ENCODE measurements around the gene MIPOL1. TPM values are rescaled to one million over a fixed set of nuclear protein-coding genes. Genes with fewer than 3 reads are reported as not detected.
"Not testable (repeated sequence)": the region's sequence is repeated elsewhere in the genome, so short reads cannot be mapped to it uniquely, and the experiment has no call there.

MIPOL1 gene
- total RNA-seq, 4 donors from 2014 or later: 4.8 to 21.5 (median 11.8) TPM

DNA sequence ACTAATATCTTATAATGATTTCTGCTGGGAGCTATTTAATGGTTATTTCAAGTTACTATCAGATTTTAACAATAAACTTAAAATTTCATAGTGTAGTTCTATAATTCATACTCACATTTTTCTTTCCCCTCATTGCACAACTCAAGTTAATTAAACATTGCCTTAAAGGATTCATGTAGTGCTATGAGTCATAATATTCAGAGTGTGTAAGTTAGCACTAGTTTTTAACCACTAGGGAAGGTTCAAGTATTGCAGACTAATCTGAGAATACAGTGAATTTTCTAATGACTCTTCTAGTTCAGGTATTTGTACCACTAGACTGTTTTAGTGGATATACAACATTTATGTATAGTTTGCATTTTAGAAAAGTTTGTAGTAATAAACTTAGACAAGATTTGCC, 347.4 kb downstream of the MIPOL1 start:
- no peaks in the 10 kb centered on the region for H3K27me3 ChIP-seq
- TF ChIP-seq EP300 (IDR thresholded peaks at IDR 0.05; ENCODE audit: low read depth) (no peak), POLR2A (IDR thresholded peaks at IDR 0.05) (no peak), CTCF (IDR thresholded peaks at IDR 0.05) (no peak), POLR2AphosphoS5 (IDR thresholded peaks at IDR 0.05) (no peak)
- peaks cover 0 to 11% (median 6%) of the 10 kb centered on the region in 4 donors for H3K4me1 ChIP-seq
- intact Hi-C loops (cut with DNase I; ENCODE audit: low total_unique reads): no loop called here
- H3K4me3 ChIP-seq: no peak overlapping the region
- H3K9me3 ChIP-seq: no peaks in the 10 kb centered on the region
- in situ Hi-C loops (cut with MboI; ENCODE audit: low pct_ligation_motif_present in 1 of 4, low pct_unique_long_range_greater_than_20kb in 1 of 4, low sequenced_read_pairs in 3 of 4): no loop called here
- no peak overlapping the region for H3K27ac ChIP-seq
- no peak for DNase-seq
- H3K36me3 ChIP-seq: no peaks in the 10 kb centered on the region

- intact Hi-C loops (cut with DNase I; ENCODE audit: low total_unique reads): no loop called here
- no peak for DNase-seq
- peak overlapping the region in 3 of 4 donors; percentile 22 to 37 (median 24) for H3K27ac ChIP-seq
- no peaks in the 10 kb centered on the region for H3K9me3 ChIP-seq
- H3K36me3 ChIP-seq: no peaks in the 10 kb centered on the region
- H3K4me1 ChIP-seq: peaks cover 0 to 11% (median 6%) of the 10 kb centered on the region in 4 donors
- in situ Hi-C loops (cut with MboI; ENCODE audit: low pct_ligation_motif_present in 1 of 4, low pct_unique_long_range_greater_than_20kb in 1 of 4, low sequenced_read_pairs in 3 of 4): no loop called here
- H3K27me3 ChIP-seq: no peaks in the 10 kb centered on the region
- H3K4me3 ChIP-seq: no peak overlapping the region
- WGBS, 2 donors (ENCODE audit: low coverage in 1 of 2): 34 to 41% methylated on average over 6 of the region's 6 CpGs
- TF ChIP-seq POLR2A (IDR thresholded peaks at IDR 0.05) (no peak), CTCF (IDR thresholded peaks at IDR 0.05) (no peak), EP300 (IDR thresholded peaks at IDR 0.05; ENCODE audit: low read depth) (no peak), POLR2AphosphoS5 (IDR thresholded peaks at IDR 0.05) (no peak)
Measured at GRCh38 chr14:37546621-37547447, 349.1 kb downstream of the MIPOL1 start.

DNA sequence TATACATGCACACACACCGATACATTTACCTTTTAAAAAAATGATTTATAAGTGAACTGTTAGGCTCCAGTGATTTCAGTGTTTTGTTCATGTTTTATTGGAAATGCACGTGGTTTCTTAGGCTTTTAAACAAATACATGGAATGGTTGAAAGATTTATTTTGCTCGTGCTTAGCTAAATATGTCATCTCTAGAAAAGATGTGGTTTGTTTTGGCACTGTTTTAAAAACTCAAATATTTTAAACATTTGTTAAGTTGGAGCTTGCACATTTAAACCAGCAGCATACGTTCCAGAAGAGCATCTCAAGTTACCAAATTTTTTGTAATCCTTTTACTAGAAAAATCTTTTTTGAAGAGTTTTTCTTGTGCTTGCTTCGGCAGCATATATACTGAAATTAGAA, 352.8 kb downstream of the MIPOL1 start:
- no peaks in the 10 kb centered on the region for H3K27me3 ChIP-seq
- no peaks in the 10 kb centered on the region for H3K9me3 ChIP-seq
- no peaks in the 10 kb centered on the region for H3K36me3 ChIP-seq
- 46 to 59% methylated on average over 5 of the region's 5 CpGs for WGBS, 2 donors (ENCODE audit: low coverage in 1 of 2)
- DNase-seq: no peak
- in situ Hi-C loops (cut with MboI; ENCODE audit: low pct_ligation_motif_present in 1 of 4, low pct_unique_long_range_greater_than_20kb in 1 of 4, low sequenced_read_pairs in 3 of 4) (loop anchor here in 1 of 4 donors (25.0 kb wide), 1 partner anchor 288 kb away; no protein-coding TSS in a partner anchor), intact Hi-C loops (cut with DNase I; ENCODE audit: low total_unique reads) (no loop called here)
- no peak overlapping the region for H3K4me3 ChIP-seq
- no peak overlapping the region for H3K27ac ChIP-seq
- TF ChIP-seq POLR2AphosphoS5 (IDR thresholded peaks at IDR 0.05): no peak
- H3K4me1 ChIP-seq: peaks cover 0 to 11% (median 5%) of the 10 kb centered on the region in 4 donors

DNA sequence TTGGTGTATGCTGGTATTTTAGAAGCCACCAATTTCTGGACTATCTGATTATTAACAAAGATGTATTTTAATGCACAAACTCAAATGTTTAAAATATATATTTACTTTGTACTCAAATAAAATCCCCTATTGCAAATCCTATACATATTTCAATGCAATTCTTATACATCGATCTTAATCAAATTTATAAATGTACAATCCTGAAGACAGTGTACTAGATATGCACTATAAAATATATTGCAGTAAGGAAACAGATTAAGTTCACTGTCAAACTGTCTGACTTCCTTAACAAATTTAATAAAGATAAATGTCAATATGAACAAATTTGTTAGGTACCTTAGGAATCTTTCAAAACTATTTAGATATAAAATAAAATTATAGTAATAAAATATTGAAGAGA, 353.4 kb downstream of the MIPOL1 start:
- Histone ChIP-seq H3K9me3 (no peaks in the 10 kb centered on the region), H3K4me1 (peaks cover 0 to 11% (median 5%) of the 10 kb centered on the region in 4 donors), H3K27me3 (no peaks in the 10 kb centered on the region), H3K4me3 (no peak overlapping the region), H3K27ac (no peak overlapping the region), H3K36me3 (no peaks in the 10 kb centered on the region)
- no peak for TF ChIP-seq POLR2A (IDR thresholded peaks at IDR 0.05)
- no peak for TF ChIP-seq POLR2AphosphoS5 (IDR thresholded peaks at IDR 0.05)
- TF ChIP-seq EP300 (IDR thresholded peaks at IDR 0.05; ENCODE audit: low read depth): no peak
- 79 to 82% methylated on average over 1 of the region's 1 CpG for WGBS, 2 donors (ENCODE audit: low coverage in 1 of 2)
- DNase-seq: no peak
- in situ Hi-C loops (cut with MboI; ENCODE audit: low pct_ligation_motif_present in 1 of 4, low pct_unique_long_range_greater_than_20kb in 1 of 4, low sequenced_read_pairs in 3 of 4): loop anchor here in 1 of 4 donors (25.0 kb wide), 1 partner anchor 289 kb away; no protein-coding TSS in a partner anchor
- intact Hi-C loops (cut with DNase I; ENCODE audit: low total_unique reads): no loop called here

DNA sequence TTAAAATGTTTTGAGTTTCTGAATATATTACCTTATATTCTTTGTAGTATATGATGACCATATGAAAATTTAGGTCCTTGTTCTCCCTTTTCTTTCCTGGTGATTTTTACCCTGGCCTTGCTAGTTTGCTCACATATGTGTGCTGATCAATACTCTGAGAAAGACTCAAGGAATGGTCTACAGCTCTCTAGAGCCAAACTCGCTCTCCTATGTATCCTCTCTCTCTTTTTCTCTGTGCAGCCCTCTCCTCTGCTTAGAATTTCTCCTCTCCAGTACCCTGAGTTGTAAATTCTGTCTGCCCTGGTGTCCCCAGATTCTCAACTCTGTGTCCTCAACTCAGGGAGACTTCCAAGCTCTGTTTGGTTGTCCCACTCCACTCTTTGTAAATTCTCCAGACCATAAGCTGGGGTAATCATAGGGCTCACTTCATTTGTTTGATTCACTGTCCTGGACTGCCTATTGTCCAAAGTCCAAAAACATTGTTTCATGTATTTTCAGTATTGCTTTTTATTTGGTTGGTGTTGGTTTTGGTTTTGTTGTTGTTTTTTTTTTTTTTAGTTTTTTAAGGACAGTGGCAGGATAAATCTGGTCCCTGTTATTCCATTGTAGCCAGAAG, 356.3 kb downstream of the MIPOL1 start:
- Histone ChIP-seq H3K9me3 (no peaks in the 10 kb centered on the region), H3K4me1 (no peaks in the 10 kb centered on the region), H3K27ac (no peak overlapping the region), H3K27me3 (no peaks in the 10 kb centered on the region), H3K36me3 (no peaks in the 10 kb centered on the region), H3K4me3 (no peak overlapping the region)
- intact Hi-C loops (cut with DNase I; ENCODE audit: low total_unique reads): no loop called here
- 75 to 88% methylated on average over 1 of the region's 1 CpG for WGBS, 2 donors (ENCODE audit: low coverage in 1 of 2)
- DNase-seq: no peak
- in situ Hi-C loops (cut with MboI; ENCODE audit: low pct_ligation_motif_present in 1 of 4, low pct_unique_long_range_greater_than_20kb in 1 of 4, low sequenced_read_pairs in 3 of 4): loop anchor here in 1 of 4 donors (25.0 kb wide), 1 partner anchor 292 kb away; no protein-coding TSS in a partner anchor
- TF ChIP-seq POLR2AphosphoS5 (IDR thresholded peaks at IDR 0.05): no peak
- no peak for TF ChIP-seq EP300 (IDR thresholded peaks at IDR 0.05; ENCODE audit: low read depth)
- no peak for TF ChIP-seq POLR2A (IDR thresholded peaks at IDR 0.05)
- TF ChIP-seq CTCF (IDR thresholded peaks at IDR 0.05): no peak

GRCh38 chr14:37555596-37555995, 357.9 kb downstream of the MIPOL1 start:
- H3K9me3 ChIP-seq; intact Hi-C loops (cut with DNase I; ENCODE audit: low total_unique reads); H3K4me3 ChIP-seq; DNase-seq; H3K27ac ChIP-seq; H3K27me3 ChIP-seq; H3K4me1 ChIP-seq; H3K36me3 ChIP-seq: not testable (repeated sequence)
- 92% methylated on average over 9 of the region's 33 CpGs; no CpG with 5 or more reads in 1 of the 2 donors for WGBS, 2 donors (ENCODE audit: low coverage in 1 of 2)
- in situ Hi-C loops (cut with MboI; ENCODE audit: low pct_ligation_motif_present in 1 of 4, low pct_unique_long_range_greater_than_20kb in 1 of 4, low sequenced_read_pairs in 3 of 4): loop anchor here in 1 of 4 donors (25.0 kb wide), 1 partner anchor 293 kb away; no protein-coding TSS in a partner anchor
